ENCODE results near the gene SC5D.

GRCh38 chr11:121244884-121245283 is 47.7 kb upstream of the SC5D start:
- TF ChIP-seq POLR2AphosphoS5 (IDR thresholded peaks at IDR 0.05; ENCODE audit: low read depth, low read length) (no peak), TAF1 (IDR thresholded peaks at IDR 0.05; ENCODE audit: borderline replicate concordance, insufficient read depth, low read length) (no peak), SIN3A (IDR thresholded peaks at IDR 0.05; ENCODE audit: borderline replicate concordance, insufficient read depth, low read length) (no peak)
- TF ChIP-seq, protein P1, sequence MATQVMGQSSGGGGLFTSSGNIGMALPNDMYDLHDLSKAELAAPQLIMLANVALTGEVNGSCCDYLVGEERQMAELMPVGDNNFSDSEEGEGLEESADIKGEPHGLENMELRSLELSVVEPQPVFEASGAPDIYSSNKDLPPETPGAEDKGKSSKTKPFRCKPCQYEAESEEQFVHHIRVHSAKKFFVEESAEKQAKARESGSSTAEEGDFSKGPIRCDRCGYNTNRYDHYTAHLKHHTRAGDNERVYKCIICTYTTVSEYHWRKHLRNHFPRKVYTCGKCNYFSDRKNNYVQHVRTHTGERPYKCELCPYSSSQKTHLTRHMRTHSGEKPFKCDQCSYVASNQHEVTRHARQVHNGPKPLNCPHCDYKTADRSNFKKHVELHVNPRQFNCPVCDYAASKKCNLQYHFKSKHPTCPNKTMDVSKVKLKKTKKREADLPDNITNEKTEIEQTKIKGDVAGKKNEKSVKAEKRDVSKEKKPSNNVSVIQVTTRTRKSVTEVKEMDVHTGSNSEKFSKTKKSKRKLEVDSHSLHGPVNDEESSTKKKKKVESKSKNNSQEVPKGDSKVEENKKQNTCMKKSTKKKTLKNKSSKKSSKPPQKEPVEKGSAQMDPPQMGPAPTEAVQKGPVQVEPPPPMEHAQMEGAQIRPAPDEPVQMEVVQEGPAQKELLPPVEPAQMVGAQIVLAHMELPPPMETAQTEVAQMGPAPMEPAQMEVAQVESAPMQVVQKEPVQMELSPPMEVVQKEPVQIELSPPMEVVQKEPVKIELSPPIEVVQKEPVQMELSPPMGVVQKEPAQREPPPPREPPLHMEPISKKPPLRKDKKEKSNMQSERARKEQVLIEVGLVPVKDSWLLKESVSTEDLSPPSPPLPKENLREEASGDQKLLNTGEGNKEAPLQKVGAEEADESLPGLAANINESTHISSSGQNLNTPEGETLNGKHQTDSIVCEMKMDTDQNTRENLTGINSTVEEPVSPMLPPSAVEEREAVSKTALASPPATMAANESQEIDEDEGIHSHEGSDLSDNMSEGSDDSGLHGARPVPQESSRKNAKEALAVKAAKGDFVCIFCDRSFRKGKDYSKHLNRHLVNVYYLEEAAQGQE (IDR thresholded peaks at IDR 0.05; ENCODE audit: insufficient read depth in 1 of 2, low read depth in 2 of 2, low read length in 2 of 2): no peak
